IMR-90 (cell line): Measurements from ENCODE around the gene C17orf50. TPM values are rescaled to one million over a fixed set of nuclear protein-coding genes. Genes with fewer than 3 reads are reported as not detected.

Experiments
- ATAC-seq: fragments of 200-7000 bp; cut with Tn5 transposase; 2 replicates; pipeline ENCODE4 v1.9.1; 2020; ENCODE audit warnings: low read depth, mild to moderate bottlenecking, moderate library complexity
- BruUV-seq: library from RNA; stranded (reverse); fragments of 400-500 nt; replicated peaks from 2 replicates; lab custom pipeline; 2021; lab: Mats Ljungman, UMichigan
- CTCF ChIA-PET: fragments of 300-600 bp; formaldehyde crosslinking; extraction: SDS; loops from one replicate; lab custom pipeline; 2021; ENCODE audit warnings: antibody characterized with exemption; lab: Yijun Ruan, JAX
- POLR2A ChIA-PET: fragments of 300-600 bp; sonication (Branson Sonifier 250); formaldehyde crosslinking; loops from one replicate; lab custom pipeline; 2022; ENCODE audit warnings: antibody characterized with exemption; ENCODE audit not compliant: unreplicated experiment; lab: Charles Lee
- DNase-seq: peaks from one replicate; pipeline ENCODE4 v3.0.0; 2013
- H2AFZ ChIP-seq: replicated peaks from 2 replicates; pipeline ENCODE3; 2013; ENCODE audit warnings: low read length, mild to moderate bottlenecking; ENCODE audit not compliant: poor library complexity
- H2AK5ac ChIP-seq: 2 replicates; pipeline ENCODE4 v1.6.1; 2013; ENCODE audit warnings: low read depth, low read length, inconsistent platforms
- H2AK9ac ChIP-seq: replicated peaks from 2 replicates; pipeline ENCODE3; 2013; ENCODE audit warnings: mild to moderate bottlenecking, low read depth, low read length, moderate library complexity; ENCODE audit not compliant: poor library complexity
- H2BK120ac ChIP-seq: 2 replicates; pipeline ENCODE4 v1.6.1; 2013; ENCODE audit warnings: low read depth, low read length, inconsistent platforms
- H2BK15ac ChIP-seq: 3 replicates; pipeline ENCODE4 v1.6.1; 2013; ENCODE audit warnings: low read depth, low read length, inconsistent platforms
- H2BK20ac ChIP-seq: 2 replicates; pipeline ENCODE4 v1.6.1; 2013; ENCODE audit warnings: low read depth, mild to moderate bottlenecking, inconsistent platforms, low read length, moderate library complexity
- H2BK5ac ChIP-seq: 2 replicates; pipeline ENCODE4 v1.6.1; 2013; ENCODE audit warnings: mild to moderate bottlenecking, low read depth, low read length, inconsistent platforms; ENCODE audit not compliant: poor library complexity, severe bottlenecking
- H3K14ac ChIP-seq: replicated peaks from 2 replicates; pipeline ENCODE4 v1.6.1; 2013; ENCODE audit warnings: low read depth, low read length, inconsistent platforms
- H3K18ac ChIP-seq: 2 replicates; pipeline ENCODE4 v1.6.1; 2013; ENCODE audit warnings: low read depth, low read length, control low read depth
- H3K23ac ChIP-seq: 2 replicates; pipeline ENCODE4 v1.6.1; 2013; ENCODE audit warnings: low read depth, low read length, inconsistent platforms
- H3K27ac ChIP-seq: 2 replicates; pipeline ENCODE4 v1.5.1; 2013; ENCODE audit warnings: mild to moderate bottlenecking, control low read depth, low read length; ENCODE audit not compliant: insufficient read depth
- H3K27me3 ChIP-seq: 2 replicates; pipeline ENCODE4 v1.6.1; 2013; ENCODE audit warnings: low read length; ENCODE audit not compliant: control insufficient read depth, insufficient read depth
- H3K36me3 ChIP-seq: 2 replicates; pipeline ENCODE4 v1.6.1; 2013; ENCODE audit warnings: low read length, mixed read lengths; ENCODE audit not compliant: control insufficient read depth, insufficient read depth
- H3K4ac ChIP-seq: 2 replicates; pipeline ENCODE4 v1.6.1; 2013; ENCODE audit warnings: low read depth, low read length, inconsistent platforms
- H3K4me1 ChIP-seq: 2 replicates; pipeline ENCODE4 v1.6.1; 2013; ENCODE audit warnings: low read length, mixed read lengths; ENCODE audit not compliant: control insufficient read depth, insufficient read depth
- H3K4me2 ChIP-seq: 2 replicates; pipeline ENCODE4 v1.6.1; 2013; ENCODE audit warnings: low read depth, mild to moderate bottlenecking, control low read depth, low read length, moderate library complexity
- H3K4me3 ChIP-seq: 2 replicates; pipeline ENCODE4 v1.5.1; 2013; ENCODE audit warnings: low read depth, mild to moderate bottlenecking, control low read depth, low read length, moderate library complexity; ENCODE audit not compliant: insufficient read depth
- H3K56ac ChIP-seq: 2 replicates; pipeline ENCODE4 v1.6.1; 2013; ENCODE audit warnings: low read length, inconsistent platforms; ENCODE audit not compliant: insufficient read depth; ENCODE audit errors: extremely low read depth
- H3K79me1 ChIP-seq, 2 experiments: 2 replicates each; pipeline ENCODE4 v1.6.1; 2013; ENCODE audit warnings: low read length in 2 of 2, inconsistent platforms in 1 of 2, low read depth in 1 of 2
- H3K9ac ChIP-seq: 2 replicates; pipeline ENCODE4 v1.6.1; 2013; ENCODE audit warnings: low read depth, low read length, control low read depth
- H3K9me1 ChIP-seq: 2 replicates; pipeline ENCODE4 v1.6.1; 2013; ENCODE audit warnings: low read length, inconsistent platforms; ENCODE audit not compliant: insufficient read depth
- H3K9me3 ChIP-seq: 2 replicates; pipeline ENCODE4 v1.6.1; 2013; ENCODE audit warnings: low read length; ENCODE audit not compliant: control insufficient read depth, insufficient read depth
- H4K20me1 ChIP-seq: 2 replicates; pipeline ENCODE4 v1.6.1; 2013; ENCODE audit warnings: low read length, inconsistent platforms; ENCODE audit not compliant: insufficient read depth
- H4K5ac ChIP-seq: 2 replicates; pipeline ENCODE4 v1.6.1; 2013; ENCODE audit warnings: mild to moderate bottlenecking, low read depth, low read length, control low read depth
- H4K8ac ChIP-seq, 2 experiments: 2 replicates each; pipeline ENCODE4 v1.6.1; 2013; ENCODE audit warnings: low read depth in 2 of 2, low read length in 2 of 2, control low read depth in 1 of 2, inconsistent platforms in 1 of 2
- H4K91ac ChIP-seq: 2 replicates; pipeline ENCODE4 v1.6.1; 2013; ENCODE audit warnings: low read depth, low read length, inconsistent platforms; ENCODE audit not compliant: insufficient read depth
- BHLHE40 ChIP-seq: fragments of 150-350 bp; IDR thresholded peaks from 2 replicates; pipeline ENCODE4 v1.6.1; 2016; ENCODE audit warnings: mild to moderate bottlenecking, low read depth, low read length
- CEBPB ChIP-seq: IDR thresholded peaks from 2 replicates; pipeline ENCODE4 v1.6.1; 2012; ENCODE audit warnings: low read depth, low read length, improper control_type of control experiment
- CHD1 ChIP-seq: IDR thresholded peaks from 2 replicates; pipeline ENCODE4 v1.6.1; 2012; ENCODE audit warnings: low read depth, low read length, improper control_type of control experiment
- FOS ChIP-seq: fragments of 150-350 bp; IDR thresholded peaks from 2 replicates; pipeline ENCODE4 v1.6.1; 2016; ENCODE audit warnings: low read depth, low read length
- MAFK ChIP-seq: IDR thresholded peaks from 2 replicates; pipeline ENCODE4 v1.6.1; 2012; ENCODE audit warnings: low read depth, low read length, improper control_type of control experiment
- MAZ ChIP-seq: IDR thresholded peaks from 2 replicates; pipeline ENCODE4 v1.6.1; 2012; ENCODE audit warnings: low read depth, mild to moderate bottlenecking, low read length, improper control_type of control experiment, moderate library complexity, borderline replicate concordance
- MXI1 ChIP-seq: IDR thresholded peaks from 2 replicates; pipeline ENCODE4 v1.6.1; 2012; ENCODE audit warnings: low read depth, mild to moderate bottlenecking, low read length, moderate library complexity, borderline replicate concordance
- NFE2L2 ChIP-seq: fragments of 150-350 bp; IDR thresholded peaks from 2 replicates; pipeline ENCODE4 v1.6.1; 2016; ENCODE audit warnings: low read depth, mild to moderate bottlenecking, low read length
- POLR2A ChIP-seq: IDR thresholded peaks from 2 replicates; pipeline ENCODE4 v1.6.1; 2012; ENCODE audit warnings: mild to moderate bottlenecking, low read depth, low read length
- RAD21 ChIP-seq: IDR thresholded peaks from 2 replicates; pipeline ENCODE4 v1.6.1; 2012; ENCODE audit warnings: low read length, improper control_type of control experiment
- RCOR1 ChIP-seq: IDR thresholded peaks from 2 replicates; pipeline ENCODE4 v1.6.1; 2012; ENCODE audit warnings: mild to moderate bottlenecking, low read length, improper control_type of control experiment; ENCODE audit not compliant: insufficient replicate concordance
- RFX5 ChIP-seq: IDR thresholded peaks from 2 replicates; pipeline ENCODE4 v1.8.0; 2012; ENCODE audit warnings: low read depth, mild to moderate bottlenecking, low read length, moderate library complexity
- SMC3 ChIP-seq: fragments of 150-350 bp; IDR thresholded peaks from 2 replicates; pipeline ENCODE4 v1.6.1; 2016; ENCODE audit warnings: low read depth, mild to moderate bottlenecking, antibody characterized with exemption, low read length, moderate library complexity
- WGBS, 2 experiments: methylation state at CpG; one replicate each; pipeline versions ENCODE4 v1.1.5 to v1.1.7; 2013; ENCODE audit warnings: missing lambda C conversion rate in 2 of 2; ENCODE audit not compliant: insufficient read length in 1 of 2; ENCODE audit errors: extremely low coverage in 2 of 2; 5-methylcytosine and 5-hydroxymethylcytosine counted together
- dilution Hi-C: fragments of 300-500 bp; cut with HindIII; formaldehyde crosslinking; loops from one replicate; pipeline ENCODE4 v1.14.3; 2018; ENCODE audit warnings: low sequenced_read_pairs; ENCODE audit not compliant: unreplicated experiment
- in situ Hi-C: fragments of 300-500 bp; cut with MboI; formaldehyde crosslinking; loops from 3 replicates; pipeline ENCODE4 v1.14.3; 2019; ENCODE audit warnings: low sequenced_read_pairs, inconsistent platforms, mixed read lengths
- intact Hi-C: fragments of 100-400 bp; cut with micrococcal nuclease; formaldehyde crosslinking; loops from 2 replicates; pipeline ENCODE4 v1.10.0; 2022
- polyA plus RNA-seq, 3 experiments: library from polyadenylated mRNA; depleted of rRNA; stranded (reverse); fragments of >200 nt; gene quantifications; 2 replicates each; pipeline ENCODE4 v1.2.3, GENCODE V29; 2012; ENCODE audit warnings: low replicate concordance in 1 of 3
- total RNA-seq: library from RNA; depleted of rRNA; stranded (reverse); fragments of >200 nt; gene quantifications from 2 replicates; pipeline ENCODE4 v1.2.3, GENCODE V29; 2012
- TF ChIP-seq, protein P1 (sequence below): fragments of 150-350 bp; IDR thresholded peaks from 2 replicates; pipeline ENCODE4 v1.6.1; 2017; ENCODE audit warnings: mild to moderate bottlenecking, antibody characterized with exemption, low read length, low read depth
- TF ChIP-seq, protein P2 (sequence below): conservative IDR thresholded peaks from 2 replicates; pipeline ENCODE4 v1.5.1; 2012; ENCODE audit warnings: mild to moderate bottlenecking, low read depth, low read length, improper control_type of control experiment
- TF ChIP-seq, protein P3 (sequence below): fragments of 150-350 bp; IDR thresholded peaks from 2 replicates; pipeline ENCODE4 v1.6.1; 2016; ENCODE audit warnings: low read depth, mild to moderate bottlenecking, low read length, moderate library complexity, borderline replicate concordance

Gene C17orf50
- total and polyA plus RNA-seq, 2 of the 4 experiments (the other 2 are of a cell fraction) = not detected

DNA sequence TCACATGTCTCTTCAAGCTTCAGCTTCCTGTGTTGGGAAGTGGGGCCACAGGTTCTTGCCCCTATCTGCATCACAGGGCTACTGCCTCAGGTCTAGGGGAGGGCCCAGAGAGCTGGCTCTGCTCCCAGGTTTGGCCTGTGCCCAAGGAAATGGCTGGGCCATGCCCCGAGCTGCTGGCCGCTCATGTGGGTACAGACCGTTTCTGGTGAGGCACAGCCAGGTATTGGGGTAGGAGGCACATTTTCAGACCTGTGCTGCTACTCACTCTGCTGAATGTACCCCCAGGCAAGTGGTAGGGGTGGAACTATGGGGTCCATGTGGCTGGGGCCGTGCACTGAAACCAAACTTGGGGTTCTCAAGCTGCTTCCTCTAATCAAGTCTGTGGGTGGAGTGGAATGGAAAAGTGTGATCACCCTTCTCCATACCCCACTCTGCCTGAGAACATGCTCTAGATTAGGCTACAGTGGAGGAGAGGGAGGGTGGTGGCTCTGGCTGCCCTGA is 12.3 kb upstream of the C17orf50 start:
- CTCF ChIA-PET = interaction anchor here (1.4 to 1.8 kb wide), 2 partner anchors 16 to 136 kb away, joined by 4 to 8 read pairs; no protein-coding TSS in a partner anchor
- 21% methylated on average over 2 of the region's 4 CpGs; no CpG with 5 or more reads in 1 of the 2 experiments for WGBS, 2 experiments
- H3K23ac ChIP-seq = no peak overlapping the region
- POLR2A ChIA-PET = no interaction called here
- H3K79me1 ChIP-seq = no peaks in the 10 kb centered on the region
- H2BK20ac ChIP-seq = no peak overlapping the region
- no peak overlapping the region for H2BK120ac ChIP-seq
- H3K9ac ChIP-seq = no peak overlapping the region
- no TSS peak for BruUV-seq
- no peak overlapping the region for H3K4me2 ChIP-seq
- no peak overlapping the region for H2BK5ac ChIP-seq
- no peaks in the 10 kb centered on the region for H3K36me3 ChIP-seq
- no peak for TF ChIP-seq NFE2L2
- no peak for TF ChIP-seq RFX5
- no peak for TF ChIP-seq CHD1
- TF ChIP-seq CEBPB = no peak
- TF ChIP-seq RAD21 = no peak
- no peak for TF ChIP-seq MAZ
- TF ChIP-seq POLR2A = no peak
- TF ChIP-seq RCOR1 = no peak
- TF ChIP-seq, protein P1, sequence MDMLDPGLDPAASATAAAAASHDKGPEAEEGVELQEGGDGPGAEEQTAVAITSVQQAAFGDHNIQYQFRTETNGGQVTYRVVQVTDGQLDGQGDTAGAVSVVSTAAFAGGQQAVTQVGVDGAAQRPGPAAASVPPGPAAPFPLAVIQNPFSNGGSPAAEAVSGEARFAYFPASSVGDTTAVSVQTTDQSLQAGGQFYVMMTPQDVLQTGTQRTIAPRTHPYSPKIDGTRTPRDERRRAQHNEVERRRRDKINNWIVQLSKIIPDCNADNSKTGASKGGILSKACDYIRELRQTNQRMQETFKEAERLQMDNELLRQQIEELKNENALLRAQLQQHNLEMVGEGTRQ = no peak
- no peak for TF ChIP-seq BHLHE40
- no peak for TF ChIP-seq FOS
- TF ChIP-seq SMC3 = no peak
- TF ChIP-seq, protein P2, sequence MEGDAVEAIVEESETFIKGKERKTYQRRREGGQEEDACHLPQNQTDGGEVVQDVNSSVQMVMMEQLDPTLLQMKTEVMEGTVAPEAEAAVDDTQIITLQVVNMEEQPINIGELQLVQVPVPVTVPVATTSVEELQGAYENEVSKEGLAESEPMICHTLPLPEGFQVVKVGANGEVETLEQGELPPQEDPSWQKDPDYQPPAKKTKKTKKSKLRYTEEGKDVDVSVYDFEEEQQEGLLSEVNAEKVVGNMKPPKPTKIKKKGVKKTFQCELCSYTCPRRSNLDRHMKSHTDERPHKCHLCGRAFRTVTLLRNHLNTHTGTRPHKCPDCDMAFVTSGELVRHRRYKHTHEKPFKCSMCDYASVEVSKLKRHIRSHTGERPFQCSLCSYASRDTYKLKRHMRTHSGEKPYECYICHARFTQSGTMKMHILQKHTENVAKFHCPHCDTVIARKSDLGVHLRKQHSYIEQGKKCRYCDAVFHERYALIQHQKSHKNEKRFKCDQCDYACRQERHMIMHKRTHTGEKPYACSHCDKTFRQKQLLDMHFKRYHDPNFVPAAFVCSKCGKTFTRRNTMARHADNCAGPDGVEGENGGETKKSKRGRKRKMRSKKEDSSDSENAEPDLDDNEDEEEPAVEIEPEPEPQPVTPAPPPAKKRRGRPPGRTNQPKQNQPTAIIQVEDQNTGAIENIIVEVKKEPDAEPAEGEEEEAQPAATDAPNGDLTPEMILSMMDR = no peak
- TF ChIP-seq, protein P3, sequence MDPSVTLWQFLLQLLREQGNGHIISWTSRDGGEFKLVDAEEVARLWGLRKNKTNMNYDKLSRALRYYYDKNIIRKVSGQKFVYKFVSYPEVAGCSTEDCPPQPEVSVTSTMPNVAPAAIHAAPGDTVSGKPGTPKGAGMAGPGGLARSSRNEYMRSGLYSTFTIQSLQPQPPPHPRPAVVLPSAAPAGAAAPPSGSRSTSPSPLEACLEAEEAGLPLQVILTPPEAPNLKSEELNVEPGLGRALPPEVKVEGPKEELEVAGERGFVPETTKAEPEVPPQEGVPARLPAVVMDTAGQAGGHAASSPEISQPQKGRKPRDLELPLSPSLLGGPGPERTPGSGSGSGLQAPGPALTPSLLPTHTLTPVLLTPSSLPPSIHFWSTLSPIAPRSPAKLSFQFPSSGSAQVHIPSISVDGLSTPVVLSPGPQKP = no peak
- TF ChIP-seq MXI1 = no peak
- TF ChIP-seq MAFK = no peak
- no peak overlapping the region for H3K27ac ChIP-seq
- no peak overlapping the region for H3K4me3 ChIP-seq
- peaks cover 6% of the 10 kb centered on the region; the same call in 1 of the 2 replicates for H4K20me1 ChIP-seq
- H3K4ac ChIP-seq = no peak overlapping the region
- no peak for ATAC-seq
- no peak overlapping the region for H2AK9ac ChIP-seq
- in situ Hi-C loops = loop anchor here (25.0 kb wide), 1 partner anchor 386 kb away; the partner anchor contains the start of gene SLFN11
- no peak overlapping the region for H3K18ac ChIP-seq
- H3K9me1 ChIP-seq = peaks cover 2% of the 10 kb centered on the region; the same call in 1 of the 2 replicates
- H2AFZ ChIP-seq = no peak overlapping the region
- intact Hi-C loops = loop anchor here (10.0 kb wide), 2 partner anchors 314 to 504 kb away; partner anchors contain the start of genes SLFN12 and SLFN5
- no peak overlapping the region for H4K5ac ChIP-seq
- no peak overlapping the region for H3K56ac ChIP-seq
- no peak overlapping the region for H3K14ac ChIP-seq
- H3K27me3 ChIP-seq = peaks cover 44% of the 10 kb centered on the region
- no peak overlapping the region for H4K8ac ChIP-seq
- H4K91ac ChIP-seq = no peak overlapping the region
- no peak for DNase-seq
- no peaks in the 10 kb centered on the region for H3K9me3 ChIP-seq
- H3K4me1 ChIP-seq = peaks cover 8% of the 10 kb centered on the region; the same call in 1 of the 2 replicates
- no peak overlapping the region for H2BK15ac ChIP-seq
- dilution Hi-C loops = no loop called here
- H2AK5ac ChIP-seq = no peak overlapping the region
